T-helper 22 cell (primary cell): ENCODE measurements around the gene ZNF750.

ENCODE experiments used
- DNase-seq: peaks from one replicate; pipeline ENCODE4 v3.0.0-alpha.2; 2020; ENCODE audit warnings: low read depth

The ZNF750 gene

DNA sequence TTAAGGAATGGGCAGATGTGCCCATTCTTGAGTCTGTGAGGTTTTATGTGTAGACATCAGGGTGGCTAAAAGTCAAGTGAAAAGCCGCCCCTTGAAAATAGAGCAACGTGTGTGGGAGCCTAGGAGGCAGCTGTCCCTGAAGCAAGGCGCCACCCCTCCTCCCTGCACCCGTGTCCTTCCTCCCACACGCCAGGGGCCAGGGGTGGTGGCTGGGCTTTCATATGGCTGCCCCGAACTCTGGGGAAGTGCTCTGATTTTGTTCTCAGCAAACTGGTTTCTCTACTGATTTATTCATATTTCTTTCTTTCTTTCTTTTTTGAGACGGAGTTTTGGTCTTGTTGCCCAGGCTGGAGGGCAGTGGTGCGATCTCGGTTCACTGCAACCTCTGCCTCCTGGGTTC lies 4.7 kb downstream of the ZNF750 start:
- DNase-seq = no peak

DNA sequence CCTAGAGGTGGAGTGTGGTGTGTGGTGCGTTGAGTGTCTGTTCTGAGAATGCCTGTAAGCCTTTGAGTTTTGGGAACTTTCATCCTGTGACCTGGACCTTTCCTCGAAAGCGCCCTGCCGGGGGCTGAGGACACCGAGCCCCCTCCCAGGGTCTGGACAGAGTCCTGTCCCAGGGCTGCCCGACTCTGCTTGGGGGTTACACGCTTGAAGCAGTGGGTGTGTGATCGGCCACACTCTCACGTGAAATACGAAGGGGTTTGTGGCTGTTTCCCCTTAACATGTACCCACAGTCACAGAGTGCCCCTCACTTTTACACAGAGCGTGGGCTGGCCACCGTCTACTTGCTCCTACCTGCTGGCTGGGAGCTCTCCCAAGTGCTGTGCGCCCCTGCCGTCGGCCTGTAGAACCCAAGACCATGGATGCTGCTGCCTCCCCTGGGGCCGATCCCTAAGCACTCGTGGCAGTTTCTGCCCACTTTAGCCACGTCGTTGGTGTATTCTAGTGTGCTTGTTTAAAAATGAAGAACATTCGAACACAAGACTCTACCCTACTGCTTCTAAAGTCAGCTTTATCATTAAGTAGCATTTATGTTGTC lies 6.8 kb downstream of the ZNF750 start:
- DNase-seq = no peak

DNA sequence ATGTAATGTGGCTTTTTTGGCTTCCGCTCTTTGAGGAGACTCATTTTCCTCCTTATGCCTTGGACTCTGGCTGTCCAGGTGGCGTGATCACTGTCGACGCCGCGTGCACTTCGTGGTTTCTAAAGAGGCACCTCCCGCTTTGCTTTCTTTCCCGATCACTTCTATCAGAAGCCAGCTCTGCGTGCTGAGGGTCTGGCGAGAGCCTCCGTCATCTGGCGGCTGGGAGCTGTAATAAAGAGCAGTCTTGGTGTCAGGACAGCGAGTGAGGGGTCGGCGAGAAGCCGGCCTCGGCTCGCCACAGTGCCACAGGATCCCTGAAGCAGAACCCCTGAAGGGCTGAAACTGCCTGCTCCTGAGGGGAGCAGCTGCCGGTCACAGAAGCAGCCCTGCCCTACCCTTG lies 7.4 kb downstream of the ZNF750 start:
- no peak for DNase-seq

DNA sequence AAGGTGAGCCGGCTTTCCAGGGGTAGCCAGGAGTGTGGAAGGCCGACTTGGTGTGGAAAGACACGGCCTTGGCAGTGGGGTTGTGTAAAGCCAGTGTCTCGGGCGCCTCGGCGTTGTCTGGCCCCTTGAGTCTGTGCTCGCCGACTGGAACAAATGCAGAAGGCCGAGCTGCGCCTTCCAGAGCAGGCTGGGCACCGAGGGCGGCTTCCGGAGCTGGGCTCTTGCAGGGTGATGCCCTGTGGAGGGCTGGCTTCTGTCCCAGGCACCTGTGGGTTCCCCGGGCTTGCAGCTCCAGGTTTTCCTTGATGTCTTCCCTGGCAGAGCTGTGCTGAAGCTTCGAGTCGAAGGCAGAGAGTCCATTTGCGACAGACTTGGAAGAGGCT lies 8.0 kb downstream of the ZNF750 start:
- DNase-seq = no peak

DNA sequence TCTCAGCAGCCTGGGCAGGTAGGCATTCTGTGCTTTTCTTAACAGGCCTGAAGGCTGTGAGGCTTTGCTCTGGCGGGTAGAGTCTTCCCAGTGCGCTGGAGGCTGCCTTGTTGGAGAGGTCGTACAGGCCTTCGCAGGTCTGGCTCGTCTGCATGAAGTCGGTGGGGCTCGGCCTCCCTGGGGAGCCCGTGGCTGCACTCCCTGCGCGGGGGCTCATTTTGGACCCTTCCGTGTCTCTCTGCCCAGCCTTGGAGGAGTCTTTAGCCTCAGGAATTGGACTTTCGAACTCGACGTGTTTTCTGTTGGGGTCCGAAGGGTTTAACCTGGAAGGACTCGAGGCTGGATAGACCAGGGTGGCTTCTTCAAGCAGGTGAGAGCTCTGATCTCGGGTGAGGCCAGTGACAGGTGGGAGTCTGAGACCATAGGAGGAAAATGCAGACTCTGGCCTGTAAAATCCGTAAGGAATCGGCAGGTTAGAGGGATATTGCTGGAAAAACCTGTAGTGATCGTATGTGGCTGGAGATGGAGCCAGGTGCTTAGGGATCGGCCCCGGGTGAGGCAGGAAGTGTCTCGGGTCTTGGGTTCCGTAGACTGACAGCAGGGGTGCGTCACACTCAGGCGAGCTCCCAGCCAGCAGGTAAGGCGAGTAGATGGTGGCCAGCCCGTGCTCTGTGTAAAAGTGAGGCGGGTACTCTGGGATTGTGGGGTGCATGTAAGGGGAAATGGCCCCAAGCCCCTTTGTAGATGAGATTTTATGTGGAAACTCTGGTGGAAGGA lies 8.6 kb downstream of the ZNF750 start:
- no peak for DNase-seq

DNA sequence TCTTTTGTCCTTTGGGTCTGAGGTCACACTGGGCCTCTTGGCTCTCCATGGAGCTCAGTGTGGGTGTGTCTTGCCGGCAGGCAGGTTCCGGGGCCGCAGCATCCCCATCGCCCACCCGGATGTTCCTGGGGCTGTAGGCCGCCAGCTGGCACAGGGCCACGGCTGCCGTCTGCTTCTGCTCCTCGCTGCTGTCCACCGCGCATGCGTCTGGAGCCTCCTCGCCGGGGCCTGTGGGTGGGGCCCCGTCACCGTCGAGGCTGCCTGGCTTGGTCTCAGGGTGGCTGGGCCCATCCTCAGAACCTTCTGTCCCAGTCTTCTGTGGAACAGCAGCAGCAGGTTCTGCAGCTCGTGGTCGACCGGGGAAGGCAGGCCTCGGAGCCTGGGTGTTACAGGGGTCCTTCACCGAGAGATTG lies 9.6 kb downstream of the ZNF750 start:
- DNase-seq = no peak

DNA sequence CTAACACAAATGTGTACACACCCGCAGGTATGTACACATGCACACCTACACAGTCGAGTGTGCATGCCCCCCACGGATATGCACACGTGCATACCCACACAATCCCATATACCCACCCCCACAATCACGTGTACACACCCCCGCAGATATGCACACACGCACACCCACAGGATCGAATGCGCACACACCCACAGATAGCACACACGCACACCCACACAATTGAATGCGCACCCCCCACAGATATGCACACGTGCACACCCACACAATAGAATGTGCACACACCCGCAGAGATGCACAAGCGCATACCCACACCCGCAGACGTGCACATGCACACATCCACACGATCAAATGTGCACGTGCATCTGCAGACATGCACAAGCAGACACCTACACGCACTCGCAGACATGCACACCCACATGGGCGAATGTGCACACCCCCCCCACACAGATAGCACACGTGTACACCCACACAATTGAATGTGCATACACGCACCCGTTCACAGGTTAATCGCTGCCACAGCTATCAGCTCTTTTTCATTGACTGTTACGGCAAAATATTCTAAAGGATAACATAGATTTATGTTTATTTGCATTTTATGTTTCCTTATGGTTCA lies 10.8 kb downstream of the ZNF750 start:
- no peak for DNase-seq

DNA sequence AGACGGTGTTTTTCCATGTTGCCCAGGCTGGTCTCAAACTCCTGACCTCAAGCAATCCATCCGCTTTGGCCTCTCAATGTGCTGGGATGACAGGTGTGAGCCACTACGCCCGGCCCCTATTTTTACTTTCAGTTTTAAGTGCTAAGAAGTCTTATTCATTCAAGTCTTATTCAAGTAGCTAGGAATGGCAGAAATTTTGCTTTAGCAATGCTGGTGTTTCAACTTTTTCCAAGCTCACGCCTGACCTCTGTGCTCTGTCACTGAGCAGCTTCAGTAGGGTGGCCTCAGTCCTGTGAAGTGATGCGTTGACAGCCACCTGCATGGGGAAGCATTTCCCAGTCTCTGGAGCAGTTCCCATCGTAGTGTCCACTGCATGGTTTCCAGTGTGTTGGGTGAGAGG lies 12.9 kb downstream of the ZNF750 start:
- DNase-seq = no peak

DNA sequence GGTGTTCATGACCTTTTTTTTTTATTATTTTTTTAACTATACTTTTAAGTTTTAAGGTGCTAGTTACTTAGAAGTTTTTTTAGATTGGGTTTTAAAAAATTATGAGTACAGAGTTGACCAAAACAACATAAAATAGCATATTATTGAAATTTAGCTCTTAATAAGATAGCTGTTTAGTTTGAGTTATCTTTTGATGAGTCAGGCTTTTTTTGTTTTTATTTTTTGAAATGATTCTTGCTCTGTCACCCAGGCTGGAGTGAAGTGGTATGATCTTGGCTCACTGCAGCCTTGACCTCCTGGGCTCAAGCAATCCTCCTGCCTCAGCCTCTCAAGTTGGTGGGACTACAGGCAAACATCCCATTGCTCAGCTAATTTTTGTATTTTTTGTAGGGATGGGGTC lies 13.6 kb downstream of the ZNF750 start:
- no peak for DNase-seq

DNA sequence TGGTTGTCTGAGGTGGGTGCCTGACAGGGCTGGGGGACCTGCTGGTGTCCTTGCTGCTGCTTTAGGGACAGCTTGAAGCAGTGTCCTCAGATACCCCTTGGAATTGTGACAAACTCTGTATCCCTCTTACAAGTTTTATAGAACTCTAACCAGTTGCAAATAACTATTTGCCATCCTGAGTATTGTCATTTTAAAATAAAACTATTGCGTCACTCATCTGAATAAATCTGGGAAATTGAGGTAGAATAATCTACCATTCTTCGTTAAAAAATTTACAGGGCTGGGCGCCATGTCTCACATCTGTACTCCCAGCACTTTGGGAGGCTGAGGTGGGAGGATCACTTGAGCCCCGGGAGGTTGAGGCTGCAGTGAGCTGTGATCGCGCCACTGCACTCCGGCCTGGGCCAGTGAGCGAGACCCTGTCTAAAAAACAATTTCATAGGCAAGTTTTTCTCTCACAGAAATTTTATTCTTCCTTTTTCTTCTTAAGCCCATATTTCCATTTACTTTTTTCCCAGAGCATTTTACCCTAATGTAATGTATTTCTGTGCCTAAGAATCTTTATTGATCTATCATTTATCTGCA lies 14.2 kb downstream of the ZNF750 start:
- DNase-seq = no peak

DNA sequence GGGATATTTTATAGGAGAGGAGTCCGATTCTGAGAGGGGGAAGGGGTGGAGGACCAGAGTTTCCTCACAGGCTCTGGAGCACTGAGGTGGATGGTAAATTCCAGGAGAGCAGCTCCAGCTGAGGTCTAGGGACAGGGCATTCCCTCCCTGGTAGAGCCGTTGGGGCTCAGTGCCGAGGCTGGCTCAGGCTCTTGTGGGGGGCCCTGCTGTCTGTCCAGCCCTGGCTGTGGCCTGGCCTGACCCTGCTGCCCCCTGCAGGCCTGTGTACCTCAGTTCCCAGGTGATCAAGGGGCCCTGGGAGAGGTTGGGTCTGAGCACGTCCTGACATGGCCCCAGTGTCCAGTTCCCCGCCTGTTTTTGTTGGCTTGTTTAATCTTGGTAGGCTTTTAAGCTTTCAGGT lies 16.8 kb downstream of the ZNF750 start:
- no peak for DNase-seq

DNA sequence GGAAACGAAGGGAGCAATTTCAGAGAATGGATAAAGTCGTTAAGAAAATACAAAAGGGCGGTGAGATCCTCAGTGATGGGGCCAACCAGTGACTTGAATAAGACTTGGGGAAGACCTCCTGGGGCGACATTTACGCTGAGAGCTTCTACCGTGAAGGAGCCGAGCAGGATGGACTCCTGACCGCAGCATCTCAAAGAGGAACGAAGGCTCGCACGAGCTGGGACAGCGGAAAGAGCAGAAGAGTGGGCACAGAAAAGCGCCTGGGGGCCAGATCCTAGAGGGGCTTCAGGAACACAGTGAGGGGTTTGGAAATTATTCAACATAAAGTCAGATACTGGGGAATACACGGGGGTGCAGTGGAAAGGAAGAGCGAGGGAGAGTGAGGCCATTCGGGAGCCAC lies 17.5 kb downstream of the ZNF750 start:
- DNase-seq = no peak

DNA sequence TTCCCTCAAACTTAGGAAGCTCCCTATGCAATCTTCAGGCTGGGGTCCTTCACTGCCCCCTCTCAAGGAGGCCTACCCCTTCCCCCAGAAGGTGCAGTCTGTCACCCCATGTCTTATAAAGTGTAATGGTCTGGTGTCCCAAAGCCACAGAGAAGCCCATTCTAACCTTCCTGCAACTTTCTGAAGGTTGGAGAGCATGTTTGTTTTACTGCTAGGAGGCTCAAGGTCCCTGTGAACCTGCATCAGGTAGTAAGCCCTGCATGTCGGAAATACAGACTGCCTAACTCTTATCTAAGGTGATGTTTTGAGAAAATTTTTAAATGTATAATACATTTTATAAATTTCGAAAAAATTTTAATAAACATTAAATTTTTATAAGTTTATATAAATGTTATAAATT lies 18.3 kb downstream of the ZNF750 start:
- no peak for DNase-seq

DNA sequence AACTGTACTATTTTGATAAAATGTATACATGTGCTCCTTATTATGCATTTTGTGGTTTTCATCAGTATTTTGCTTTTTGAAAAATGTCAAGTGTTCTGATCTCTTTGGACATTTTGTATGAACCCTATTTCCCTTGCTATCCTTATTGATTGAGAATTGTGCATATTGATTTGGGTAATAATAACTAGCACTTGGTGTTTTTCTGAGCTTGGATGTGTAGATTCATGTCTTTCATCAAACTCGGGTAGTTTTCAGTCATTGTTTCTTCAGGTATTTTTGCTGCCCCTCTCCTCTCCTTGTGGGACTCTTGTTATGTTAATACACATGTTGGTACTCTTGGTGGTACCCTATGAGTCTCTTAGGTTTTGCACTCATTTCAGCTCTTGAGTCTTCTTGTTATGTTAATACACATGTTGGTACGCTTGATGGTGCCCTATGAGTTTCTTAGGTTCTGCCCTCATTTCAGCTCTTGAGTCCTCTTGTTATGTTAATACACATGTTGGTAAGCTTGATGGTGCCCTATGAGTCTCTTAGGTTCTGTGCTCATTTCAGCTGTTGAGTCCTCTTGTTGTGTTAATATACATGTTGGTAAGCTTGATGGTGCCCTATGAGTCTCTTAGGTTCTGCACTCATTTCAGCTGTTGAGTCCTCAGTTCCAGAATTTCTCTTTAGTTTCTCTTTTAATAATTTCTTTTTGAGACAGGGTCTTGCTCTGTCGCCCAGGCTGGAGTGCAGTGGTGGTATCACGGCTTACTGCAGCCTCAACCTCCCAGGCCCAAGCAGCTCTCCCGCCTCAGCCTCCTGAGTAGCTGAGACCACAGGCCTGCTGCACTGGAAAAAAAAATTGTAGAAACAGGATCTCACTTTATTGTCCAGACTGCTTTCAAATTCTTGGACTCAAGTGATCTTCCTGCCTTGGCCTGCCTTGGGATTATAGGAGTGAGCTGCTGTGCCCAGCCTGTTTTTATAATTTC lies 19.3 kb downstream of the ZNF750 start:
- DNase-seq = no peak

DNA sequence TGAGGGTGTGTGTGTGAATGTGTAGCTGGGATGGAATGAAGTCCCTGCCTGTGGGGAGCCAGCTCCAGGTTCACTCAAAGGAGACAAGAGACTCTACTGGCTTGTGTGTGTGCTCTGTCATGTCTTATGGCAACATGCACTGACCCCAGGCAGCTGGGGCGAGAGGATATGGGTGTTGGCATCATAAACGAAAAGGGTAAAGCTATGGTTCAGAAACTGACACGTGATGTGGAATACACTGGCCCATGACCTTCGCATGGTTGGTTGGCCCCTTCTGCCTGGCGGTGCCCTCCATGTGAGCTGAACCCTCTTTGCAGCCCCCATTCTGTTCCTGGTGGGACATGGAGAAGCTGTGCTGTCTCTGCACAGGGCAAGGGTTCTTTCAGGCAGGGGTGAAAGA lies 21.9 kb downstream of the ZNF750 start:
- no peak for DNase-seq

DNA sequence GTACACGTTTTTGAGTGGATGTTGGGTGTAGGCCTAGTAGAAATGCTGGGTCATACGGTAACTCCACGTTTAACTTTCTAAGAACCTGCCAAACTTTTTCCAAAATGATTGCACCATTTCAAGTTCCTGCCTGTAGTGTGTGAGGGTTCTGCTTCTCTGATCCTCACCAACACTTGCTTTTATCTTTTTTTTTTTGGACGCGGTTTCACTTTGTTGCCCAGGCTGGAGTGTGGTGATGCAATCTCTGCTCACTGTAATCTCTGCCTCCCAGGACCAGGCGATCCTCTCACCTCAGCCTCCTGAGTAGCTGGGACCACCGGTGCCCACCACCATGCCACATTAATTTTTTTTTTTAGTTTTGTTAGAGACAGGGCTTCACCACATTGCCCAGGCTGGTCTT lies 23.5 kb downstream of the ZNF750 start:
- DNase-seq = no peak

DNA sequence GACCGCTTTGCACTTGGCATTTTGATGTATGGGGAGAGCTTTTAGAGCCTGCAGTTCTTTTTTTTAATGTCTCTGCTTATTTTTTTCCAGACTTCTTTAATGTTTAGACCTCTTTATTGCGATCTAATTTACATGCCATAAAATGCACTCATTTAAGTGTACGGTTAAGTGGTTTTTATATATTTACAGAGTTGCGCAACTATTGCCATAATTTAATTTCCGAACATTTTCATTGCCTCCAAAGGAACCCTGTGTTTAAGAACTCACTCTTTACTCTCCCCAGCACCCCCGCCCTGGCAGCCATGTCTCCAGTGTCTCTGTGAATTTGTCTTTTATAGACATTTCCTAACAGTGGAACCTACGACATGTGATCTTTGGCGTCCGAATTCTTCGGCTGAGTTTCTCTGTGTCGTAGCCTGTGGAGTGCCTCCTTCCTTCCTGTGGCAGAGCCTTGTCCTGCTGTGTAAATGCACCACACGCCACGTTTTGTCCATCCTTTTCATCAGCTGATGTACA lies 24.0 kb downstream of the ZNF750 start:
- DNase-seq = no peak

DNA sequence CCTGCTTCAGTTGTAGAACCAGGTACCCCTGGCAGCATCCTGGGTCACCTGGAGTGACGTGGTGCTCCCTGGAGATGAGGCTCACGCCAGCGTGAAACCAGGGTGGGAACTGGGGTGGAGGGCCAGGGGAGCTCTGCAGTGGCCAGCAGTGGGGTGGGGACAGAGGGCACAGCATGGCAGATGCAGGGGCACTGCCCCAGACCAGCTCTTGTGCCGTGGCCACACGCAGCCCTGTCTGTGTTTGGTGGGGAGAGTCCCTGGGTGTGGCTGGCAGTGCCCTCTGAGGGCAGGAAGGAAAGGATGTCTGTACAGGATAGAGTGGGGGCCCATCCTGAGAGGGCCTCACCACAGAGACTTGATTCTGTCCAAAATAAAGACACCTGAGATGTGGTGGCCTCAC lies 24.5 kb downstream of the ZNF750 start:
- DNase-seq = no peak

DNA sequence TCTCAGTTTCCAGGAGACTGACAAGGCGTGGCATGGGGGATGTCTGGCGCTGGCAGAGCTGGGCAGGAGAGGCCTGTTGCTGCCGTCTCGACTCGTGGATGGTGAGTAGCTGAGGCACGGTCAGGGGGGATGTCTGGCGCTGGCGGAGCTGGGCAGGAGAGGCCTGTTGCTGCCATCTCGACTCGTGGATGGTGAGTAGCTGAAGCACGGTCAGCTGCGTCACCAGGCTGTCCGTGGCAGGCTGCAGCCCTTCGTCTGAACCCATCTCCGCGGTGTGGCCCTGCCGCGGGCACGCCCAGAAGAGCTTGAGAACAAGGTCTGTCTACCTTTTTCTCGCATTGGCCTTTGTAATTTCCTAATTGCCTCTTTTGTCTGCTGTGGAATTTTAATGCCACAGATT lies 25.0 kb downstream of the ZNF750 start:
- no peak for DNase-seq

DNA sequence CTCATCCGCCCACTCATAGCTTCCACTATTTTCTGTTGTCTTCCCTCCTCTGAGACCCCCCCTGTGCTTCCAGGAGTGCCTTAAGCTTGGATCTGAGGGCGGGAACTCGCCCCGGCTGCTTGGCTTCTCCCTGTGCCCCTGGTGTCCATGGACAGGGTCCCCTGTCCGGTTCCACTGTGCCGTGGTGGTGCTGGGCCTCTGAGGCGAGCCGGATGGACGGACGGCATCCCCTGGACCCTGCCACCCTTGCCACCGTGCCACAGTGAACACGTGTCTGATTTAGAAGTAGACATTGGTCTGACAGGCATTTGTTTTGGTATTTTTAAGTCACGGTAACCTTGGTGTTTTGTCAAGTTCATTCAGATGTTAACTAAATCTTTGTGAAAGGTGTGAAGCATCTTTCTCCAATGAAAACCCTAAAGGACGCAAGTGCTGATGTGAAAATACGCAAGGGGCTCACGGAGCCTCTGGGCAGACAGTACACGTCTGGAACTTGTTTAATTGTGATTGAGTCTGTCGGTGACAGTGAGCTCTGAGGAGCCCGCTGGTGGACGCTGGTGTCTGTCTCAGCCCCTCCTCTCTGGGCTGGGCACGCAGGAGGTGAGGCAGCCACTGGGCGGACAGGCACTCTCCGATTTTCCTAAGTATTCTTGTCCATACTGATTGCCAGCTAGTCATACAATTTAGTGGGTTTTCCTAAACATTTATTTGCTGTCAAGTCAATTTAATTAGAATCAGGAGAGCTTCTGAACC lies 26.3 kb downstream of the ZNF750 start:
- DNase-seq = no peak

DNA sequence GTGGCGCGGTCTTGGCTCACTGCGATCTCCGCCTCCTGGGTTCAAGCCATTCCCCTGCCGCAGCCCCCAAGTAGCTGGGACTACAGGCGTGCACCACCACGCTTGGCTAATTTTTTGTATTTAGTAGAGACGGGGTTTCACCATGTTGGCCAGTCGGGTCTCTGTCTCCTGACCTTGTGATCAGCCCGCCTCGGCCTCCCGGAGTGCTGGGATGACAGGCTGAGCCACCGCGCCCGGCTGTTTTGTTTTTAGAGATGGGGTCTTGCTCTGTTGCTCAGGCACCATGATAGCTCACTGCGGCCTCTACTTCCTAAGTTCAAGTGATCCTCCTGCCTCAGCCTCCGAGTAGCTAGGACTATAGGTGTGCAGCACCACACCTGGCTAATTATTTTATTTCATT lies 27.2 kb downstream of the ZNF750 start:
- no peak for DNase-seq
